B cell (primary cell): ENCODE results near the gene SLC12A4.

Experiments used
- CTCF ChIP-seq: fragments of 200-600 bp; IDR thresholded peaks from one replicate; pipeline ENCODE4 v1.8.0; 2022; ENCODE audit warnings: antibody characterized with exemption, mild to moderate bottlenecking
- EZH2 ChIP-seq: IDR thresholded peaks from 2 replicates; pipeline ENCODE4 v1.6.1; 2012; ENCODE audit warnings: borderline replicate concordance, low read depth, mild to moderate bottlenecking, moderate library complexity, low read length; ENCODE audit not compliant: insufficient read depth, poor library complexity, severe bottlenecking

DNA sequence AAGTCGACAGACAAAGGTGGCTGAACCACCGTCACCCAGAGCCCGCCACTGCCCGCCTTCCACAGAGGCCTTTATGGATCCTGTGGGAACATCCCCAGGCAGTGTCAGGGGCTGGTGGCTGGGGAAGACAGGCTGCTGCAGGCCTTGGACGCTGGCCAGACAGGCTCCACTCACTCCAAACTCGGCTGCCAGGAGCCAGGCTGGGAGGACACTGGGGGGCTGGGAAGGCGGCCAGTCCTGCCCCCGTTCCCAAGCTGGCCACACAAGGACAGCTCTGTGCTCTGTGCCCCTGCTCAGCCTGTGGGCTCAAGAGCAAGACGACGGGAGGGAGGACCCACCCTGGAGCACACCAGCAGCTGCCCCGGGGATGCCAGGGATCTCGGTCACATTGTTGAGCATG lies 17.0 kb downstream of the SLC12A4 start:
- TF ChIP-seq CTCF (no peak), EZH2 (no peak)
